ENCODE measurements around the gene ZNF618. TPM values are rescaled to one million over a fixed set of nuclear protein-coding genes. Genes with fewer than 3 reads are reported as not detected.

Gene ZNF618
- total and polyA plus RNA-seq, 2 experiments from 2014 or later = 20.0 to 26.0 TPM

DNA sequence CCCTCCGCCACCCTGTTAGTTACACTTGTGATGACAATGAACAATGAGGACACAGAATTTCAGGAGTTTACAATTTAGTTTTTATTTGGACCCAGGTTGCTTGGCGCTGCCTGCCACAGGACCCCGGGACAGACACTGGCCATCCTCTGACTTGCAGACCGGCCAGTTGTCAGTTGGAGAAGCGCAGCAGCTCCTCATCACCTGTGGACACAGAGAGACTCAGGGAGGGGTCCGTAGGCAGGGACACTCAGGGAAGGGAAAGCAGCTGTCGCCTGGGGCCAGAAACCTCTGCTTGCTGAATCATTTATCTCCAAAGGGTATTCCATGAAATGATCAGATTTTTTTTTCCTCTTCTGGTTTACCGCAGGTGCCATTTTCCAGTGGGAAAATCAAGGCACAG lies 184.0 kb downstream of the ZNF618 start:
- Histone ChIP-seq H3K9me3 (ENCODE audit: low read depth) (no peaks in the 10 kb centered on the region), H3K4me1 (ENCODE audit: low read depth) (peaks cover 4% of the 10 kb centered on the region), H3K27me3 (no peaks in the 10 kb centered on the region), H3K27ac (no peak overlapping the region), H3K4me3 (no peak overlapping the region), H3K36me3 (no peaks in the 10 kb centered on the region)
- TF ChIP-seq, protein P1, sequence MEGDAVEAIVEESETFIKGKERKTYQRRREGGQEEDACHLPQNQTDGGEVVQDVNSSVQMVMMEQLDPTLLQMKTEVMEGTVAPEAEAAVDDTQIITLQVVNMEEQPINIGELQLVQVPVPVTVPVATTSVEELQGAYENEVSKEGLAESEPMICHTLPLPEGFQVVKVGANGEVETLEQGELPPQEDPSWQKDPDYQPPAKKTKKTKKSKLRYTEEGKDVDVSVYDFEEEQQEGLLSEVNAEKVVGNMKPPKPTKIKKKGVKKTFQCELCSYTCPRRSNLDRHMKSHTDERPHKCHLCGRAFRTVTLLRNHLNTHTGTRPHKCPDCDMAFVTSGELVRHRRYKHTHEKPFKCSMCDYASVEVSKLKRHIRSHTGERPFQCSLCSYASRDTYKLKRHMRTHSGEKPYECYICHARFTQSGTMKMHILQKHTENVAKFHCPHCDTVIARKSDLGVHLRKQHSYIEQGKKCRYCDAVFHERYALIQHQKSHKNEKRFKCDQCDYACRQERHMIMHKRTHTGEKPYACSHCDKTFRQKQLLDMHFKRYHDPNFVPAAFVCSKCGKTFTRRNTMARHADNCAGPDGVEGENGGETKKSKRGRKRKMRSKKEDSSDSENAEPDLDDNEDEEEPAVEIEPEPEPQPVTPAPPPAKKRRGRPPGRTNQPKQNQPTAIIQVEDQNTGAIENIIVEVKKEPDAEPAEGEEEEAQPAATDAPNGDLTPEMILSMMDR (IDR thresholded peaks at IDR 0.05; ENCODE audit: low read depth, low read length) = no peak
- DNase-seq (ENCODE audit: low read depth in 1 of 2, low spot score in 1 of 2) = no peak

DNA sequence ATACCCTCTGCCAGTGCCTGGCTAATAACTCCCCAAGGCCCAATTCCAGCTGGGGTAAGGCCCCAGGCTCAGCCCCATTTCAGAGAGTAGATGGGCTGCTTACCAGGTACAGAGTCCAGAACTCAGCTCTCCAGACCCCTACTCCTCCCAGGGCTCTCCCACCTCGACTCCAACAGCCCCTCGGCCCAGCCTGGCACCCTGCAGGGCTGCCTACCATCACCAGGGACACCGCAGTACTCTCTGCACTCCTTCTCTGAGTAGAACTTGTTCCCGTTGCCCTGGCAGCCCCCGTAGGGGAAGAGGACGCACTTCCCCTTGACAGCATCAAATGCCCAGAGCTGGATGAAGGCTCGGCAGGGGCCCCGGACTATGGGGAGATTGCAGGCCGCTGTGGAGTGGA lies 184.6 kb downstream of the ZNF618 start:
- DNase-seq (ENCODE audit: low read depth in 1 of 2, low spot score in 1 of 2) = no peak
- TF ChIP-seq, protein P1 (IDR thresholded peaks at IDR 0.05; ENCODE audit: low read depth, low read length) = no peak
- Histone ChIP-seq H3K4me3 (no peak overlapping the region), H3K9me3 (ENCODE audit: low read depth) (no peaks in the 10 kb centered on the region), H3K36me3 (no peaks in the 10 kb centered on the region), H3K4me1 (ENCODE audit: low read depth) (peaks cover 4% of the 10 kb centered on the region), H3K27me3 (no peaks in the 10 kb centered on the region), H3K27ac (no peak overlapping the region)

DNA sequence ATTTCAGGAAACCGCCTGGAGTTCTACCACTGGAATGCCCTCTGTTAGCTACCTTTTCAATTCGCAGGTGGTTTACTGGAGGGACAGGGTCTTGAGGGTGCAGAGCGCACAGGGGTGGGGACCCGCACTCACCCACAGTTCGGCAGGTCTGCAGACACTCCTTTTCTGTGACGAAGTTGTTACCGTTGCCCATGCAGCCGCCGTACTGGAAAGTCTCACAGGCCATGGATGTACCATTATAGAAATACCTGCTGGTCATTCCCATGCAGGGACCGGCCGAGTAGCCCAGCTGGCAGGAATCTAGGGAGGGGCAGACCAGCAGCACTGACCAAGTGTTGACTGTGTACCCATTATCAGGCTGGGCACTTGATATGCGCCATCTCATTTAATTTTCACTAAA lies 185.2 kb downstream of the ZNF618 start:
- no peak overlapping the region for H3K27ac ChIP-seq
- no peaks in the 10 kb centered on the region for H3K36me3 ChIP-seq
- H3K4me3 ChIP-seq = no peak overlapping the region
- TF ChIP-seq, protein P1 (IDR thresholded peaks at IDR 0.05; ENCODE audit: low read depth, low read length) = no peak
- H3K4me1 ChIP-seq (ENCODE audit: low read depth) = peaks cover 4% of the 10 kb centered on the region
- H3K9me3 ChIP-seq (ENCODE audit: low read depth) = no peaks in the 10 kb centered on the region
- H3K27me3 ChIP-seq = no peaks in the 10 kb centered on the region
- DNase-seq (ENCODE audit: low read depth in 1 of 2, low spot score in 1 of 2) = no peak

- no peaks in the 10 kb centered on the region for H3K27me3 ChIP-seq
- no peak overlapping the region for H3K4me3 ChIP-seq
- no peak overlapping the region for H3K27ac ChIP-seq
- no peaks in the 10 kb centered on the region for H3K9me3 ChIP-seq (ENCODE audit: low read depth)
- H3K36me3 ChIP-seq = no peaks in the 10 kb centered on the region
- DNase-seq (ENCODE audit: low read depth in 1 of 2, low spot score in 1 of 2) = no peak
- peaks cover 4% of the 10 kb centered on the region for H3K4me1 ChIP-seq (ENCODE audit: low read depth)
- TF ChIP-seq, protein P1 (IDR thresholded peaks at IDR 0.05; ENCODE audit: low read depth, low read length) = no peak
These were observed 185.8 kb downstream of the ZNF618 start for GRCh38 chr9:114061830-114062474.

- Histone ChIP-seq H3K9me3 (ENCODE audit: low read depth) (no peaks in the 10 kb centered on the region), H3K27ac (no peak overlapping the region), H3K27me3 (no peaks in the 10 kb centered on the region), H3K4me1 (ENCODE audit: low read depth) (no peaks in the 10 kb centered on the region), H3K36me3 (no peaks in the 10 kb centered on the region), H3K4me3 (no peak overlapping the region)
- DNase-seq (ENCODE audit: low read depth in 1 of 2, low spot score in 1 of 2) = no peak
- TF ChIP-seq, protein P1 (IDR thresholded peaks at IDR 0.05; ENCODE audit: low read depth, low read length) = no peak
These were observed 189.2 kb downstream of the ZNF618 start for GRCh38 chr9:114065304-114065703.

All from cardiac muscle cell (in vitro differentiated cells and primary cell).